Stimulated activated CD8-positive, alpha-beta memory T cell treated with anti-CD3 and anti-CD28 coated beads, Interleukin-7, amount 100 ng/mL, for 1 hour (primary cell): Measurements from ENCODE around the gene GNAS.
"Not testable (repeated sequence)": the region's sequence is repeated elsewhere in the genome, so short reads cannot be mapped to it uniquely, and the experiment has no call there.

Experiments used
- DNase-seq, 2 donors: peaks; one replicate each; pipeline ENCODE4 v3.0.0-alpha.2; 2020; ENCODE audit warnings: low read depth in 2 of 2

GNAS gene

GRCh38 chr20:58927490-58928061, 75.1 kb downstream of the GNAS start:
- DNase-seq, result no peak

DNA sequence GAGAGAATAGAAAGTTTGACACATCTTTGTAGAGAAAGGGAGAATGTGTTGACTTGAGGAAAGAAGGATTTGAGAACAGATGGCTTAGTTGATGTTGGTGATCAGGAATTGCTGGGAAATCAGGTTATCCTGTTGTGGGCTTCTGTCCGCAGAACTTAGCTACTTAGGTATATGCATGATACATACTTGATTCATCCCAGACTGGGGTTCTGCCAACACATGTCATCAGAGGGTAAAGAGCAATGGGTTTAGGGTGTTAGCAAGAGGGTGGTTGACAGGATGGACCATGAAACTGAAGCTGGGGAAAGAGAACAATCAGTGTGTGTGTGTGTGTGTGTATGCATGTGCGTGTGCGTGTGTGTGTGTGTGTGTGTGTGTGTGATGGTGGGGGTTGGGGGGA, 78.0 kb downstream of the GNAS start:
- no peak for DNase-seq

- no peak for DNase-seq
Measured at GRCh38 chr20:58932170-58932569, 79.7 kb downstream of the GNAS start.

GRCh38 chr20:58938078-58938477, 85.6 kb downstream of the GNAS start:
- DNase-seq, result no peak

DNA sequence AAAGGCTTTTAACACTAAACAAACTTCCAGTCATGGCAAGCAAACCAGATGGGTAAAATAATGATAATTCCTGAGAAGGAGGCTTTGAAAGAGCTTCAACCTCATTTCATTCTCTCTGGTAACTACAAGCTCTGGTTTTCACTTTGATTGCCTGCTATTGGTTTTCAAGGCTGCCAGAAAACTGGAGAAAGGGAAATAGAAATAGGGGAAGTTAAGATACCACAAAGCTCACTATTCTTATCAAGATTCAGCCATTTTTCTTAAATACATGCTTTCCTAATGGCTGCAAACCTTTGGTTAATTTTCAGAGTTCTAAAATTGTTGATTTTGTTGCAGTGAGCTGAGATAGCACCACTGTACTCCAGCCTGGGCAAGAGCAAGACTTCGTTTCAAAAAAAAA, 86.0 kb downstream of the GNAS start:
- DNase-seq, result no peak

- DNase-seq, result no peak
Measured at GRCh38 chr20:58941471-58941870, 89.0 kb downstream of the GNAS start.

- DNase-seq, result no peak
Measured at GRCh38 chr20:58942549-58942948, 90.0 kb downstream of the GNAS start.

GRCh38 chr20:58944610-58945009, 92.1 kb downstream of the GNAS start:
- no peak for DNase-seq

DNA sequence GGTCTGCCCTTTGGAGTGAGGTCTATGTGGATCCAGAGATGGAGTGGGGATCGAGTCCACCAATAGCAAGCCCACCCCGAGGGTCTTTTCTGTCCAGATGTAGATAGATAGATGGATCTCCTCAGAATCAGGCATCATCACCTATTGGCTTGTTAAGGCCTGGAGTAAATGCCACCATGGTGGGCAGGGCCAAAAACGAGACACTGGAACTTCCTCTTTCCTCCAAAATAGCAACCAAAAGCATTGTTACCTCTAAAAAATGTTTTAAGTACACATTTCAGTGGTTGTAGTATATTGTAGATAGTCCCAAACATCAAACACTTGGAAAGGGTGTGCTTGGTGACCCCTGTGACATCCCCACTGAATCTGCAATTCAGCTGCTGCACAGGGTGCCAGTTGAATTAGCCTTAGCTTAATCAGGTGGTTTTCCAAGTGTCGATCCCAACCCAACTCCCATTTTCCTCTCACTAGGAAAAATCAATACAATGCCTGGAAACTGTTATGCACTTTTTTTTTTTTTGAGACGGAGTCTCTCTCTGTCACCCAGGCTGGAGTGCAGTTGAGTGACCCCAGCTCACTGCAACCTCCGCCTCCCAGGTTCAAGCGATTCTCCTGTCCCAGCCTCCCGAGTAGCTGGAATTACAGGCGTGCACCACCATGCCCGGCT, 93.6 kb downstream of the GNAS start:
- no peak for DNase-seq

DNA sequence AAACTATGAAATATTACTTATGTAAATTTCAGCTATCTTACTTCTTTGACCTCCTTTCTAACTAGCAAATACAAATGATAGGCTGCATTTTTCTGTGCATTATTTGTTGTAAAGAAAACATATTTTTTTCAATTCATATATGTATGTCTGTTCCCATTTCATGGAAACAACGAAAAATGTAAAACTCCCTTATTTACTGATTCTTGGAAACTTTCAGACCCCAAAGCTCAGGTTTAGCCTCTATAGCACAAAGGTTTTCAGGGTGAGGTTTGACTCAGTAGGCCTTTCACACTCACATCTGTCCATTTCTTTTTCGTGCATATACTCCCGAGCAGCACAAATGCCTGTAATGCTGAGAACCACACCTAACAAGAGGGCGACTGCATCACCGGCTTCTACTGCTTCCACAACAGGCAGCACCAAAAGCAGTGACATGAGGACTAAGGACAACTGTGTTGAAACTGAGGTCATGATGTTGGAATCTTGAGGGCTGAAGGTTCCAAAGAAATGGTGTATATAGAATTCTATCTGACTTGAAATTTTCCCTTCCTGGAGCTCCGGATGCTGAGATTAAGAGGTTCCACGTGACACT, 95.4 kb downstream of the GNAS start:
- DNase-seq, result not testable (repeated sequence)

DNA sequence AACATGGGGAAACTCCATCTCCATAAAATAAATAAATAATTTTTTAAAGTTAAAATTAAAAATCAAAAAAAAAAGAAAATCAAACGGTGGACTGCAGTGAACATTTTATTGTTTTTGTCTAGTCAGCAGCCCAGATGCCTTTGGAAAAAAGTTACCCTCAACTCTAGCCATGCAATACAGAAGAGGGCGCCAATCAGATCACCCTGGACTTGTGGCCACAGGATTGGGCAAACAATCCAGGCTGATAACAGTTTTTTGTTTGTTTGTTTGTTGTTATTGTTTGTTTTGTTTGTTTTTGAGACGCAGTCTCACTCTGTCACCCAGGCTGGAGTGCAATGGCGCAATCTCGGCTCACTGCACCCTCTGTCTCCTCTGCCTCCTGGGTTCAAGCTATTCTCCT, 98.1 kb downstream of the GNAS start:
- DNase-seq, result no peak

GRCh38 chr20:58953050-58953449, 100.5 kb downstream of the GNAS start:
- no peak for DNase-seq

DNA sequence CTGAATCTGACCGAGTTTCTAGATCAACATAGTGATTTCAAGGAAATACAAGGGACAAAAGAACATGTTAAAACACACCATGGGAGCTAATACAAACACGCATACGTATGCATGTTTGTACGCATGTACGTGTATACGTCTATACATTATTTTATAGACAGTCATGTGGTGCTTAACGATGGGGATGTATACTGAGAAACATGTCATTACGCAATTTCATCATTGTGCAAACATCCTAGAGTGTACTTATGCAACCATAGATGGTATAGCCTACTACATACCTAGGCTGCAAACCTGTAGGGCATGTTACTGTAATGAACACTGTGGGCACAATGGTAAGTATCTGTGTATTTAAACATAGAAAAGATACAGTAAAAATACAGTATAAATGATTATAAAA, 103.6 kb downstream of the GNAS start:
- DNase-seq, result no peak

DNA sequence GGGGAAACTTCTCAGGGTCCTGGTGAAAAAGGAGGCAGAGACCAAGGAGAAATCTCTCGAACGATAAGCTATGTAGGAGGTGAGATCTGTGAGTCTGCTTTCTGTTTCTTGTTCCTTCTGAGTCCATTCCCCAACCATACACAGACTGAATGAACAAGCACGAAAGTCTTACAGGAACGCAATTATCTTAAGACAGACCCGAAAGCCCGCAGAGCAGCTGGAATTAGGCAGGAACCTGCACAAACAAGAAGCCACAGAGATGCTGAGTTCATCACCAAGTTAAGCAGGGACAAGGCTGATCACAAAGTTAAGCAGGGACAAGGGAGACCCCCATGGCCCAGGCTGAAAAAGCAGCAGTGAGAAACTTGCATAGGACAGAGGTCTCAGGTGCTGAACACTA, 107.1 kb downstream of the GNAS start:
- DNase-seq, result no peak
